Mucosa of descending colon (tissue), 3 donors: Measurements from ENCODE around the gene NLRP11. TPM values are rescaled to one million over a fixed set of nuclear protein-coding genes. Genes with fewer than 3 reads are reported as not detected.

Experiments used
- ATAC-seq: fragments of 200-7000 bp; cut with Tn5 transposase; one replicate; pipeline ENCODE4 v1.9.1; 2020; ENCODE audit warnings: mild to moderate bottlenecking, moderate library complexity
- DNase-seq, 3 donors: peaks; one replicate each; pipeline ENCODE4 v3.0.0-alpha.2; 2020
- H3K36me3 ChIP-seq: fragments of 200-600 bp; one replicate; pipeline ENCODE4 v1.8.0; 2021; ENCODE audit warnings: low read depth, mild to moderate bottlenecking
- H3K4me1 ChIP-seq: fragments of 200-600 bp; one replicate; pipeline ENCODE4 v1.8.0; 2021; ENCODE audit warnings: low read depth, mild to moderate bottlenecking
- H3K4me3 ChIP-seq: fragments of 200-600 bp; one replicate; pipeline ENCODE4 v1.8.0; 2021; ENCODE audit warnings: mild to moderate bottlenecking
- H3K9me3 ChIP-seq: fragments of 200-600 bp; one replicate; pipeline ENCODE4 v1.8.0; 2021; ENCODE audit warnings: mild to moderate bottlenecking
- CTCF ChIP-seq: fragments of 200-600 bp; IDR thresholded peaks from one replicate; pipeline ENCODE4 v1.8.0; 2022; ENCODE audit warnings: antibody characterized with exemption, mild to moderate bottlenecking
- intact Hi-C, 2 donors: fragments of 100-400 bp; cut with DNase I in 1 of 2; cut with micrococcal nuclease in 1 of 2; formaldehyde crosslinking; loops; one replicate each; pipeline versions ENCODE4 v1.11.0 to v1.11.1; 2022; cut with DNase I, micrococcal nuclease
- total RNA-seq, 3 donors: library from RNA; stranded (reverse); fragmentation: NEBNext Ultra II Directional in 2 of 3; extraction: Animal tissue kit (Norgen Biotek cat#: 25700) in 2 of 3; gene quantifications; one replicate each; pipeline versions ENCODE4 v1.2.1 to v1.2.4, GENCODE V29; 2021 to 2023
- donor health status: DM: no; HTN: no; CAD: no; lungs with moderate emphysema.
- donor health status: DM: no; HTN: no; CAD: no.
- donor health status: DM: no; HTN: yes; CAD: no.

NLRP11 gene
- total RNA-seq, 3 donors from 2014 or later: 0.12 TPM; not detected in 2

- no peak for TF ChIP-seq CTCF
- no peak for ATAC-seq
- Histone ChIP-seq H3K4me3 (no peak overlapping the region), H3K4me1 (no peaks in the 10 kb centered on the region), H3K36me3 (no peaks in the 10 kb centered on the region), H3K9me3 (no peaks in the 10 kb centered on the region)
- intact Hi-C loops: no loop called here
- DNase-seq: no peak
These were observed 20.5 kb downstream of the NLRP11 start for GRCh38 chr19:55811340-55811739.

- TF ChIP-seq CTCF: peak; percentile 27
- H3K9me3 ChIP-seq: no peaks in the 10 kb centered on the region
- DNase-seq (peak; percentile 62 to 78 (median 74)), ATAC-seq (peak; percentile 99)
- H3K36me3 ChIP-seq: no peaks in the 10 kb centered on the region
- H3K4me3 ChIP-seq: no peak overlapping the region
- H3K4me1 ChIP-seq: no peaks in the 10 kb centered on the region
- intact Hi-C loops: no loop called here
These were observed 22.3 kb downstream of the NLRP11 start for GRCh38 chr19:55809381-55810058.

- TF ChIP-seq CTCF: no peak
- Histone ChIP-seq H3K4me3 (no peak overlapping the region), H3K36me3 (no peaks in the 10 kb centered on the region), H3K9me3 (no peaks in the 10 kb centered on the region), H3K4me1 (no peaks in the 10 kb centered on the region)
- DNase-seq (no peak), ATAC-seq (no peak)
- intact Hi-C loops: no loop called here
These were observed 29.5 kb downstream of the NLRP11 start for GRCh38 chr19:55802281-55802680.

- no peak for ATAC-seq
- DNase-seq: no peak
- no peaks in the 10 kb centered on the region for H3K36me3 ChIP-seq
- no peaks in the 10 kb centered on the region for H3K9me3 ChIP-seq
- no peak for TF ChIP-seq CTCF
- H3K4me1 ChIP-seq: no peaks in the 10 kb centered on the region
- no peak overlapping the region for H3K4me3 ChIP-seq
- intact Hi-C loops: no loop called here
These were observed 30.4 kb downstream of the NLRP11 start for GRCh38 chr19:55801416-55801815.

- Histone ChIP-seq H3K4me3 (no peak overlapping the region), H3K36me3 (no peaks in the 10 kb centered on the region), H3K4me1 (no peaks in the 10 kb centered on the region), H3K9me3 (no peaks in the 10 kb centered on the region)
- DNase-seq (no peak), ATAC-seq (no peak)
- intact Hi-C loops: no loop called here
- TF ChIP-seq CTCF: no peak
These were observed 36.8 kb downstream of the NLRP11 start for GRCh38 chr19:55795021-55795420.

GRCh38 chr19:55781112-55781511 is 50.7 kb downstream of the NLRP11 start:
- H3K4me3 ChIP-seq: no peak overlapping the region
- intact Hi-C loops: no loop called here
- no peaks in the 10 kb centered on the region for H3K36me3 ChIP-seq
- no peak for DNase-seq
- H3K4me1 ChIP-seq: no peaks in the 10 kb centered on the region
- ATAC-seq: no peak
- no peaks in the 10 kb centered on the region for H3K9me3 ChIP-seq
- no peak for TF ChIP-seq CTCF
